Measurements from ENCODE around the gene RBPJ.

GRCh38 chr4:26287756-26288155, 33.1 kb upstream of the RBPJ start:
- no peak for TF ChIP-seq SMC3 (IDR thresholded peaks at IDR 0.05; ENCODE audit: low read depth, low read length)
- no peak for TF ChIP-seq CHD2 (IDR thresholded peaks at IDR 0.05; ENCODE audit: low read length, partially characterized antibody)
- TF ChIP-seq, protein P1, sequence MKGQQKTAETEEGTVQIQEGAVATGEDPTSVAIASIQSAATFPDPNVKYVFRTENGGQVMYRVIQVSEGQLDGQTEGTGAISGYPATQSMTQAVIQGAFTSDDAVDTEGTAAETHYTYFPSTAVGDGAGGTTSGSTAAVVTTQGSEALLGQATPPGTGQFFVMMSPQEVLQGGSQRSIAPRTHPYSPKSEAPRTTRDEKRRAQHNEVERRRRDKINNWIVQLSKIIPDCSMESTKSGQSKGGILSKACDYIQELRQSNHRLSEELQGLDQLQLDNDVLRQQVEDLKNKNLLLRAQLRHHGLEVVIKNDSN (IDR thresholded peaks at IDR 0.05; ENCODE audit: borderline replicate concordance, low read depth) = no peak
- TF ChIP-seq, protein P2, sequence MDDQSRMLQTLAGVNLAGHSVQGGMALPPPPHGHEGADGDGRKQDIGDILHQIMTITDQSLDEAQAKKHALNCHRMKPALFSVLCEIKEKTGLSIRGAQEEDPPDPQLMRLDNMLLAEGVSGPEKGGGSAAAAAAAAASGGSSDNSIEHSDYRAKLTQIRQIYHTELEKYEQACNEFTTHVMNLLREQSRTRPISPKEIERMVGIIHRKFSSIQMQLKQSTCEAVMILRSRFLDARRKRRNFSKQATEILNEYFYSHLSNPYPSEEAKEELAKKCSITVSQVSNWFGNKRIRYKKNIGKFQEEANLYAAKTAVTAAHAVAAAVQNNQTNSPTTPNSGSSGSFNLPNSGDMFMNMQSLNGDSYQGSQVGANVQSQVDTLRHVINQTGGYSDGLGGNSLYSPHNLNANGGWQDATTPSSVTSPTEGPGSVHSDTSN (IDR thresholded peaks at IDR 0.05) = no peak
- TF ChIP-seq MEF2A (IDR thresholded peaks at IDR 0.05; ENCODE audit: borderline replicate concordance, low read depth) = no peak
- TF ChIP-seq CTCF (IDR thresholded peaks at IDR 0.05) = no peak
- TF ChIP-seq RAD21 (IDR thresholded peaks at IDR 0.05; ENCODE audit: low read length) = no peak
